Measurements from ENCODE around the gene CAMKK1.

Gene CAMKK1

DNA sequence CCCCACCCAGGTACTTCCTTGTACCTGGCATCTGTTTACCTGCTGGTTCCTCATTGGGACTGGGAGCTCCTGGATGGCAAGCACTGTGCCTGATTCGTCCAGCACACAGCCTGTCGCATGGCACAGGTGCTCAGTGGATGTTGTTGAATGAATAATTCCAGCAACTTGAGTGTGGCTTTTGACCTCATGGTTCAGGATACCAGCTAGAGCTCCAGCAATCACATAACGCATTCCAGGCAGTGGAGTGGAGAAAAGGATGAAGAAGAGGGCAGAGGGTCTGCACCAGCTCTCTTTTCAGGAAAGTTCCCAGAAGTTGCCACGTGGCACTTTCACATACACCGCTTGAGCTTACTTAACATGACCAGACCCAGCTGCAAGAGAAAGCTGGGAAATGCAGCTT lies 1.3 kb upstream of the CAMKK1 start:
- in situ Hi-C loops (cut with MboI; ENCODE audit: low sequenced_read_pairs, unreplicated experiment) = no loop called here
- DNase-seq (ENCODE audit: low spot score) = no peak
- TF ChIP-seq, protein P1, sequence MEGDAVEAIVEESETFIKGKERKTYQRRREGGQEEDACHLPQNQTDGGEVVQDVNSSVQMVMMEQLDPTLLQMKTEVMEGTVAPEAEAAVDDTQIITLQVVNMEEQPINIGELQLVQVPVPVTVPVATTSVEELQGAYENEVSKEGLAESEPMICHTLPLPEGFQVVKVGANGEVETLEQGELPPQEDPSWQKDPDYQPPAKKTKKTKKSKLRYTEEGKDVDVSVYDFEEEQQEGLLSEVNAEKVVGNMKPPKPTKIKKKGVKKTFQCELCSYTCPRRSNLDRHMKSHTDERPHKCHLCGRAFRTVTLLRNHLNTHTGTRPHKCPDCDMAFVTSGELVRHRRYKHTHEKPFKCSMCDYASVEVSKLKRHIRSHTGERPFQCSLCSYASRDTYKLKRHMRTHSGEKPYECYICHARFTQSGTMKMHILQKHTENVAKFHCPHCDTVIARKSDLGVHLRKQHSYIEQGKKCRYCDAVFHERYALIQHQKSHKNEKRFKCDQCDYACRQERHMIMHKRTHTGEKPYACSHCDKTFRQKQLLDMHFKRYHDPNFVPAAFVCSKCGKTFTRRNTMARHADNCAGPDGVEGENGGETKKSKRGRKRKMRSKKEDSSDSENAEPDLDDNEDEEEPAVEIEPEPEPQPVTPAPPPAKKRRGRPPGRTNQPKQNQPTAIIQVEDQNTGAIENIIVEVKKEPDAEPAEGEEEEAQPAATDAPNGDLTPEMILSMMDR (IDR thresholded peaks at IDR 0.05; ENCODE audit: borderline replicate concordance, control extremely low read depth, extremely low read depth, insufficient read depth, missing control alignments) = no peak

DNA sequence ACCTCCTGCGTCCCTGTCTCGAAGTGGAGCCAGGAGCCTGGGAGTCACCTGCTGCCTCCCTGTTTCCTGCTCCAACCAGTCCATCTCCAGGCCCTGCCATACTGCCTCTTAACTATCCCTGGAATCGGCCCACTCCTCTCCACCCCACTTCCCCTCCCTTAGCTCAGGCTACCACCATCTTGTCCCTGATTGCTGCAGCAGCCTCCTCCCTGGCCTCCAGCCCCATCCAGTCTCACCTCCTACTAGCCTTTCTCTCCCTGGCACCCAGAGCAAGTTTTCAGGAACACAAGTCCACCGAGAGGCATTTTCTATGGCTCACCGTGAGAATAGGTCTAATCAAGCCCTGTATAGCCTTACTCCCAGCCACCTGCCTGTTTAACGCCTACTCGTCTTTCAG lies 865 bp upstream of the CAMKK1 start:
- TF ChIP-seq, protein P1 (IDR thresholded peaks at IDR 0.05; ENCODE audit: borderline replicate concordance, control extremely low read depth, extremely low read depth, insufficient read depth, missing control alignments) = no peak
- in situ Hi-C loops (cut with MboI; ENCODE audit: low sequenced_read_pairs, unreplicated experiment) = no loop called here
- no peak for DNase-seq (ENCODE audit: low spot score)

GRCh38 chr17:3892095-3892998 lies 506 bp downstream of the CAMKK1 start:
- in situ Hi-C loops (cut with MboI; ENCODE audit: low sequenced_read_pairs, unreplicated experiment) = no loop called here
- DNase-seq (ENCODE audit: low spot score) = peak; percentile 65
- TF ChIP-seq, protein P1 (IDR thresholded peaks at IDR 0.05; ENCODE audit: borderline replicate concordance, control extremely low read depth, extremely low read depth, insufficient read depth, missing control alignments) = peak; percentile 12

DNA sequence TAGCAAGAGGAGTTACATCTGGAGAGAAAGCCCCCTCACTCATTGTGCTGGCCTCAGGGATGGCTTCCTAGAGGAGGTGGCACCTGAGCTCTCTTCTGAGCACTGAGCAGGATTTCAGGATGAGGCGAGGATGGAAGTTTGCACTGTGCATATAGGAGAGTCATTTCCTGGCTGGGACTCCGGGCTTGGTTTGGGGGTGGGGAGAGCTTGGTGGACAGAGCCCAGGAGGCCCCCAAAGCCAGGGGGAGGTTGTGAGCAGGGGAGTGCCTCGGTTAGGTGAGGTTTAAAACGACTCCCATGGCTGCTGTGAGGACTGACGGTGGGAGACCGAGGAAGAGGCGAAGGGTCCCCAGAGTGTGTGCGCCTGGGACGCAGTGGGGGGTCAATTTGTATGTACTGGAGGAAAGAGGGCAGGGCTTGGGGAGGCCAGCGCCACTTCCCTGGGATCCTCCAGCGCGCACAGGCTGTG lies 1.2 kb downstream of the CAMKK1 start:
- TF ChIP-seq, protein P1 (IDR thresholded peaks at IDR 0.05; ENCODE audit: borderline replicate concordance, control extremely low read depth, extremely low read depth, insufficient read depth, missing control alignments) = no peak
- in situ Hi-C loops (cut with MboI; ENCODE audit: low sequenced_read_pairs, unreplicated experiment) = no loop called here
- DNase-seq (ENCODE audit: low spot score) = no peak

GRCh38 chr17:3890878-3891219 lies 2.0 kb downstream of the CAMKK1 start:
- no peak for DNase-seq (ENCODE audit: low spot score)
- TF ChIP-seq, protein P1 (IDR thresholded peaks at IDR 0.05; ENCODE audit: borderline replicate concordance, control extremely low read depth, extremely low read depth, insufficient read depth, missing control alignments) = no peak
- in situ Hi-C loops (cut with MboI; ENCODE audit: low sequenced_read_pairs, unreplicated experiment) = no loop called here

DNA sequence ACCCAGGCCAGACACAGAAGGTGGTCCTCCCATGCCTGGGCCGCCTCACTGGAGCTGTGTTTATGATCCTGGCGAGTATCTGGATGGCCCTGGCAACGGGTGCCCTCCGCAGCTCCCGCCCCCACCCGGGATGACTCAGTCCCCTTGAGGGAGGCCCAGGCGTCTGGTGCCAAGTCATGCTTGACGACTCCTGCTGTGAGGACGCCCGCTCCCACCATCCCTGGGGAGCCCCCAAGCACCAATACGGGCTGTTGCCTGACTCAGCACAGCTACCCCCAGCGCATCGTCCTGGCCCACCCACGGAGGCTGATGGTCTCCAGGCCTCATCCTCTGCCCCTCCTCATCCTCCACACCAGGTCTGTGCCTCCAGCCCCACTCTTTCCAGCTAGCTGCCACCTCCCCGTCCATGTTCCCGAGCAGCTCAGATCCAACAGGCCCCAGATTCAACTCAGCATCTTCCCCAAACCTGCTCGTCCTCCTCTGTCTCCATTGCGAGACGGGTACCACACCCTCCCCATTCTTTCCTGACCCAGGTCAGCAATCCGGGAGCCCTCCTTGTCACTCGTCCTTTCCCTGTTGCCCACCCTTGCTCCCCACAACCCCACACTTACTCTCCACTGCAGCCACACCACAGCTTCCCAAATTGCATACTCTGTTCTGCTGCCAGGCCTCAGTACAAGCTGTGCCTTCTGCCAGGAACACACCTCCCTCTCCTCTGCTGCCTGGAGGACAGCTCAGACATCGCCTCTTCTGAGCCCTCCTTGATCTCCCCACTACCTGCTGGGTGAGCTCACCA lies 2.6 kb downstream of the CAMKK1 start:
- TF ChIP-seq, protein P1 (IDR thresholded peaks at IDR 0.05; ENCODE audit: borderline replicate concordance, control extremely low read depth, extremely low read depth, insufficient read depth, missing control alignments) = no peak
- no peak for DNase-seq (ENCODE audit: low spot score)

More for the DNA sequence above, 2.6 kb downstream of the CAMKK1 start:
- in situ Hi-C loops (cut with MboI; ENCODE audit: low sequenced_read_pairs, unreplicated experiment) = no loop called here

Measured in GM13976 (cell line).